ENCODE measurements around the gene LOXHD1. TPM values are rescaled to one million over a fixed set of nuclear protein-coding genes. Genes with fewer than 3 reads are reported as not detected.

Gene LOXHD1
- total RNA-seq, 6 experiments from 2014 or later, result not detected

DNA sequence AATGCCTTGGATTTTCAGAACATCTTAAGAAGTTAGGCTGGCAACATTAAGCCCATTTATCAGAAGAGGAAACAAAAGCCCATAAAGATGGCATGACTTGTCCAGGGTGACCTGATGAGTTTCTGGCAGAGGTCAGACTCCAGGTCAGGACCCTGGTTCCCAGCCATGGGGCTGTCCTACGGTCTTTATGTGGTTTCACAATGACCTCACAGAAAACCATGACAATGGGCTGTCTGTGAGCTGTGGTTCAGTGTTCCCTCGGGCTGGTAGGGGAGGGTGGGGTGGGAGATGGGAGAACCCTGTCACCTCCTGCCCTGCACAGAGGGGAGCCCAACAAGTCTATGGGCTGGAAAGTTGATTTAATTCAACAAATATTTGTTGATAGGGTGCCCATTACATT, 101.8 kb downstream of the LOXHD1 start:
- Histone ChIP-seq H3K36me3 (no peaks in the 10 kb centered on the region), H3K4me1 (no peaks in the 10 kb centered on the region), H3K4me3 (no peak overlapping the region), H3K27me3 (no peaks in the 10 kb centered on the region), H3K9me3 (no peaks in the 10 kb centered on the region), H3K27ac (no peak overlapping the region)
- intact Hi-C loops (cut with DNase I), result no loop called here
- DNase-seq, result no peak
- 27% methylated on average over 2 of the region's 2 CpGs for WGBS (ENCODE audit: insufficient coverage, low coverage, low lambda C conversion rate, missing lambda C conversion rate)
- no peak for TF ChIP-seq POLR2A (IDR thresholded peaks at IDR 0.05)
- TF ChIP-seq, protein P1, sequence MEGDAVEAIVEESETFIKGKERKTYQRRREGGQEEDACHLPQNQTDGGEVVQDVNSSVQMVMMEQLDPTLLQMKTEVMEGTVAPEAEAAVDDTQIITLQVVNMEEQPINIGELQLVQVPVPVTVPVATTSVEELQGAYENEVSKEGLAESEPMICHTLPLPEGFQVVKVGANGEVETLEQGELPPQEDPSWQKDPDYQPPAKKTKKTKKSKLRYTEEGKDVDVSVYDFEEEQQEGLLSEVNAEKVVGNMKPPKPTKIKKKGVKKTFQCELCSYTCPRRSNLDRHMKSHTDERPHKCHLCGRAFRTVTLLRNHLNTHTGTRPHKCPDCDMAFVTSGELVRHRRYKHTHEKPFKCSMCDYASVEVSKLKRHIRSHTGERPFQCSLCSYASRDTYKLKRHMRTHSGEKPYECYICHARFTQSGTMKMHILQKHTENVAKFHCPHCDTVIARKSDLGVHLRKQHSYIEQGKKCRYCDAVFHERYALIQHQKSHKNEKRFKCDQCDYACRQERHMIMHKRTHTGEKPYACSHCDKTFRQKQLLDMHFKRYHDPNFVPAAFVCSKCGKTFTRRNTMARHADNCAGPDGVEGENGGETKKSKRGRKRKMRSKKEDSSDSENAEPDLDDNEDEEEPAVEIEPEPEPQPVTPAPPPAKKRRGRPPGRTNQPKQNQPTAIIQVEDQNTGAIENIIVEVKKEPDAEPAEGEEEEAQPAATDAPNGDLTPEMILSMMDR (IDR thresholded peaks at IDR 0.05), result no peak
- ATAC-seq, result peak in 2 of 4 donors; percentile 32 to 48

DNA sequence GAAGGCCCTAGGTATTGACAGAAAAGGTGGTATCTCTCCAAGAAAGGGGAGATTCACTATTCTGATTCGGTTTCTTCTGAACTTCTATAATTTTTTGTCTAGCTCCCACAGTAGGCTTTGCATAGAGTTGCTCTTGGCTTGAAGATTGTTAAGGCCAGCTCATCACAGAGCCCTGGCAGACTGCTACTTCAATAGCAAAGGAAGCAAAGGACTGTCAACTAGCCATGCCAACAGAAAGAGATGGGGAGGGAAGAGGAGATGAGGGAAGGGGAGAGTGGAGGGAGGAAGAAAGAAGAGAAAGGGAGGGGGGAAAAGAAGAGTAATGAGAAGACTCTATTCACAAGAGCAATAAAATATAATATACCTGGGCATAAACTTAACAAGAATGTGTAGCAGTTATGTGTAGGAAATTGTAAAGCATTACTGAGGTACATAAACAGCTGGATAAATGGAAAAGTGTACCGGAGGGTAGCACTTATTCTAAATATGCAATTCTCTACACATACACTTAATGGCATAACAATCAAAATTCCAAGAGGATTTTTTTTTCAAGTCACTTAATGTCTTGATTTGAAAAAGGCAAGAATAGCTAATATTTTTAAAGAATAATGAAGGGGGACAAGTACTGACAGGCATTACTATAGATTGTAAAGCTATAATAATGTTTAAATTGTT, 102.5 kb downstream of the LOXHD1 start:
- Histone ChIP-seq H3K27ac (no peak overlapping the region), H3K4me3 (no peak overlapping the region), H3K36me3 (no peaks in the 10 kb centered on the region), H3K9me3 (no peaks in the 10 kb centered on the region), H3K4me1 (no peaks in the 10 kb centered on the region), H3K27me3 (no peaks in the 10 kb centered on the region)
- no peak for ATAC-seq
- intact Hi-C loops (cut with DNase I), result no loop called here
- no peak for TF ChIP-seq POLR2A (IDR thresholded peaks at IDR 0.05)
- TF ChIP-seq, protein P1 (IDR thresholded peaks at IDR 0.05), result no peak
- 87% methylated on average over 2 of the region's 2 CpGs for WGBS (ENCODE audit: insufficient coverage, low coverage, low lambda C conversion rate, missing lambda C conversion rate)
- DNase-seq, result no peak

DNA sequence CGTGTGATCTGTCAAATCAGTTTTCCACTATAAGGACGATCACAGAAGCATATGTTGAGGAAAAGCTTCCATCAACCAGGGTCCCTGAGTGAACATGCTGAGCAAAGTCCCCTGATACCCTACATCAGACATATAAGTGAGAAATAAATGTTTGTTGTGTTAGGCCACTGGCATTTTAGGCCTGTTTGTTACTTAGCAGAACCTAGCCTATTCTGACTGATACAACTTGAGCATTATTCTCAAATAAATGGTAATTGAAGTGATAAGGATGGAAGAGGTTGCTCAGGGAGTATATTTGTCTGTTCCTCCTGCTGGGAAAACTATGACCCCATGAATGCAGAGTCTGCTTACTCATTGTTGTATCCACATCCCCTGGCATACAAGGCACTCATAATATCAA, 106.4 kb downstream of the LOXHD1 start:
- 90% methylated on average over 2 of the region's 2 CpGs for WGBS (ENCODE audit: insufficient coverage, low coverage, low lambda C conversion rate, missing lambda C conversion rate)
- Histone ChIP-seq H3K4me3 (no peak overlapping the region), H3K27me3 (no peaks in the 10 kb centered on the region), H3K4me1 (no peaks in the 10 kb centered on the region), H3K9me3 (no peaks in the 10 kb centered on the region), H3K36me3 (no peaks in the 10 kb centered on the region), H3K27ac (no peak overlapping the region)
- intact Hi-C loops (cut with DNase I), result no loop called here
- no peak for DNase-seq
- ATAC-seq, result no peak
- no peak for TF ChIP-seq POLR2A (IDR thresholded peaks at IDR 0.05)
- TF ChIP-seq, protein P1 (IDR thresholded peaks at IDR 0.05), result no peak

DNA sequence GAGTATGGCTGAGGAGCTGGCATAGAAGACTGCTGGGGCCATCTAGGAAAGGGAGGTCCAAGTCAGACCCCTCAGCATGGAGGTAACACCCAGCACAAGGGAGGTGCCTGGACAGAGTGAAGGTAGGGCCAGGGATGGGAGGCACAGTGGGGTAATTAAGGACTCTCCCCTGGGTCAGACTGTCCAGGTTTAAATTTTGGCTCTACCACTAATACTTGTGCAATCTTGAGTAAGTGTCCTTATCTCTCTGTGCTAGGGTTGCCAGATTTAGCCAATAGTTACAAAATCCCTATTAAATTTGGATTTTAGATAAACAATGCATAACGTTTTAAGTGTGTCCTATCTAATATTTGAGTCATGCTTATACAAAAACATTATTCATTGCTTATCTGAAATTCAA, 109.5 kb downstream of the LOXHD1 start:
- Histone ChIP-seq H3K9me3 (no peaks in the 10 kb centered on the region), H3K36me3 (no peaks in the 10 kb centered on the region), H3K4me1 (no peaks in the 10 kb centered on the region), H3K27ac (no peak overlapping the region), H3K4me3 (no peak overlapping the region), H3K27me3 (no peaks in the 10 kb centered on the region)
- WGBS (ENCODE audit: insufficient coverage, low coverage, low lambda C conversion rate, missing lambda C conversion rate), result 4% methylated on average over 1 of the region's 1 CpG
- DNase-seq (no peak), ATAC-seq (peak; percentile 48 to 76 (median 49))
- no peak for TF ChIP-seq POLR2A (IDR thresholded peaks at IDR 0.05)
- TF ChIP-seq, protein P1 (IDR thresholded peaks at IDR 0.05), result no peak
- intact Hi-C loops (cut with DNase I), result no loop called here
